Measurements from ENCODE around the gene OSBPL10.

The OSBPL10 gene

DNA sequence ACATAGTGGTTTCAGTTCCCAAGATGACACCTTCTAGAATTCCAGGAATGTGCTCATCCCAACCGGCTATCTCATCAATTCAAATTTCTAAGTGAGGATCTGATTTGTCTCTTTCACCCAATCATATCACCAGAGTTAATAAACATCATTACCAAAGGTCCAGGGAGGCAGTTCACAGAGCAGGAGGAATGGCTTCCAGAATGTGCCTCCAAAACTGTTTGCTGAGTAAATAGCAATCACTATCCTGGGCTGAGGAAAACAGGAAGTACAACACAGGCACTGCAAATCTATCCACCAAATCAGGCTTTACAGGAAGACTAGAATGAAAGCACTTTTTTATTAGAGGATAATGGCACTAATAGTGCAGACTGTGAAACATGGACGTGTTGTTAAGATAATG, 61.5 kb downstream of the OSBPL10 start:
- no peak for DNase-seq

DNA sequence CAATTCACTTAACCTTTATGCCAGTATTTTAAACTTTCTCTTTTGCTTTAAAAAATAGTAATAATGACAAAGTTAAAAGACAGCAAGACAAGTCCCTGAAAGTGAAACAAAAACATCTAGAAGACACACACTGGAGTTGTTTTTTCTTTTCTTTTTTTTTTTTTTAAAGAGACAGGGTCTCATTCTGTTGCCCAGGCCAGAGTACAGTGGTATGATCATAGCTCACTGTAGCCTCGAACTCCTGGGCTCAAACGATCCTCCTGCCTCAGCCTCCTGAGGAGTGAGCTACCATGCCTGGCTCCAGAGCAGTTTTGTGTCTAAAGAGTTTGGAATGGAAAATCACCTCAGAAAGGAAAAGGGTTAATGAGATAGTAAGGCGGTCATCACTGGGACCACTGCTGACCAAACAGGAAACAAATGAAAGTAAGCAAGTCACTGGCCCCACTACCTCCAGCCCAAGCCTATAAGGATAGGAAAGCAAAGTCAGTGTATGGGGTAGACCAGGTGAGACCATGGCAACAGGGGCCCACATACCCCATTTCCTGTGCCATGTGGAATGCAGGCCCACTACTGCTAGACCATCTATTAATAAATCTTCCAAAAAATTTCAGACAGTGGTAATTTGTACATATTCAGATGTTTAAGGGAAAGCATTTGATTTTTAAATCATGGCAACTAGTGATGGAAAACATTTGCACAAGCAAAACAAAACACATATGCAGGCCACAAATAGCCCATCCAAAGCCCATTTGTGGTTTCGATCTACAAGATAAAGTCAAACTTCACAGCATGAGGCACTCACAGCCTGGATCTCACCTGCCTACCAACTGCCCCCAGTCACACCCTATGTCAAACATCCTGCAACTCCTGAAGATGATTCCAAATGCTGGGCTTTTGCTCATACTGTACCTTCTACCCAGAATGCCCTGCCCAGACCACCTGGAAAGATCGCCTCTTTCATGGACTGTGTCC, 62.6 kb downstream of the OSBPL10 start:
- DNase-seq, result no peak

DNA sequence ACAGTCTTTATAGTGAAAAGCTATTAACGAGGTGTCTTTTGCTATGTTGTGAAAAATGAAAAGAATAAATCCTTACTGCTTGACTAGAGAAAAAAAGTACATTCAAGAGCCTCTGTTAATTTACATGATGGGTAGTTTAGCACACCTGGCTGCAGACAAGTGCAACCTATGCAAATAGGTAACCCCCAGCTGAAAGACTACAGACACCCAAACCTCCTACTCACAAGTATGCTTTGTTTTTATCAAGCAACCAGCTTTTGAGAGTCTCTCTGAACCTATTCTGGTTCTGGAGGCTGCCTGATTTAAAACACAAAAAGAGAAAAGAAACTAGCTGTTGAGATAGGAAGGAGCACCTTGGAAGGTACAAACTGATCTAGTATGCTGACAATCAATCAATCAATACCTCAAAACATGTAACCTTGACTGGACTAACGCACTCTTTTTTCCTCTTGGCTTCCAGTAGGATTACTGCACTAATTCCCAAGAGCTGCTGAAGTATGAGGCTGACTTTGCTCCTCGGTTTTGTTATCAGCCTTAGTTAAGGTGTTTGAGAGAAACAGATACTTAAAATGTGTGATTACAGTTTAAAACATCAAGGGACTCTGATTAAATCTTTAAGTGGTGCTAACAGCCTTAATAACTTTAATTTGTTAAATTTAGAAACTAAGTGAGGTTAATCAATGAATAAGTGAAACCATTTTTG, 63.6 kb downstream of the OSBPL10 start:
- no peak for DNase-seq

DNA sequence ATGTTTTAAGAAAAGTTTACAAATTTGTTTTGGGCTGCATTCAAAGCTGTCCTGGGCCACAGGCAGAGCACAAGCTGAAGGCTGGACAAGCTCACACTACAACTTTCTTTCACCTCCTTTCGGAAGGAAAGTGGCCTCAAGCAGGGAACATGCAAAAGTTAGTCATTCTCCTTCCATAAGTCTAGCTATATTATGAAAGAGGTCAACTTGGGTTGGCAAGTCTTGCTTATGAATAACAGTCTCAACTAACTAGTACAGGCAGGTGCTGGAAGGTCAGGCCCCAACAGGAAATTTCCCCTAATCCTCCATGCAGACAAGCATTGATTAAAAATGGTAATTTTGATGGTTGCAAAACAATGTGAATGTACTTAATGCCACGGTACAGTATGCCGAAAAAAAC, 69.4 kb downstream of the OSBPL10 start:
- no peak for DNase-seq

DNA sequence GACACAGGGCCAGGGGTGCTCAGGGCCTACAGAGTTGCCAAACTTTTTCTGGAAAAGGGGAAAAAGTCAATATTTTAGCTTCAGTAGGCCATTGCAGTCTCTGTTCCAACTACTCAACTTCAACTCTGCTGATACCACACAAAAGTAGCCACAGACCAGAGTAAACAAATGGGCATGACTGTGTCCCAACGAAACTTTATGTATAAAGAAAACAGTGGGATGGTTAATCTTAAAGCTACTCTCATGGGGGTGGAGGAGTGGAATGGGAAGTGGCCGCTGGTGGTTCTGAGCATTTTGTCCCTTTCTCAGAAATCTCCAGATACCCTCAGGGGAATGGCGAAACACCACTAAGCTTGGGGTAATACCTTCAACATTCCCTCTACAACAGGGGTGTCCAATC, 69.9 kb downstream of the OSBPL10 start:
- DNase-seq, result no peak

DNA sequence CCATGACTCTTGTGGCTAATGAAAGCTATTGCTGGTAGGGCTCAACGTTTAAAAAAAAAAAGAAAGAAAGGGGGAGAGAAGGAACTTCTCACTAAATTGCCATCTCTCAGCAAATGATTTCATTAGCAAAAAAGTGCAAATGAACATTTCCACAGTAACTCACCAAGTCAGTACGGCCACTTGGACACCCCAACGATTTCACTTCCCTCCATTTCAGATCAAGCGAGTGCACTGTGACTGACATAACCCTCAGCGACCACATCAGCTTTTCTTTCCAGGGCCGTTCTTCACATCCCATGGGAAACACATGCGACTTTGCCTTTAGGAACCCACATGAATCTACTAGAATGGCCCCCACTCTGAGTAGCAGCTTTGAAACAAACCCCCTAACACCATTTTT, 71.6 kb downstream of the OSBPL10 start:
- DNase-seq, result no peak

DNA sequence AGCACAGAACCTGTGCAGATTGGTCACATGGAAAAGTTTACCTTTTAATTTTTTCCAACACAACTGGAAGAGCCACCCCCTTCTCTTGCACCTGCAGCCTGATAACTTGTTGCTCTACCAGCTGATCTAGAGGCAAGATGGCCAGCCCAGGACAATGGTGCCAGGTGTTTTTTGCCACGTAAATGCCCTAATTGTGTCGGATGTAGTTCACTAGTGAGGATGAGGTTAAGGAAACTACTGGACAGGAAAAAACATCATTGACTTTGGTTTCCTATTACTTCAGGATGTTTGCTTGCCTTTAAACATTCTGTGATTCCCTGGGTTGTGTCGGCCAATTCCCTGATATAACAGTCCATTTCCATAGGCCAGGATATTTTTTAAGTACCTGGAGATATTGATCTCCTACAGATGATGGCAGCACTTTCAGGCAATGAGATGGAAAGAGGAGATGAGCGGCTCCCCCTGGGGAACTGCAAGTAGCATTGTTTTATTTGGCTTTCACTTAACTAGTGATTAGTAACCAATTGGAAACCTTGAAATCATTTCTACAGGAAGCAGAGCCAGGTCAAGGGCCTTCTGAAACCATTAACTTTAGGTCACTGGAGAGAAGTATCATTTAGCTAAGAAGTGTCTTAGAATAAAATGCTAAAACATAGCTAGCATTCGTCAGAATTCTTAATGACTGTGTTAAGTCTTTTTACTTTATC, 72.5 kb downstream of the OSBPL10 start:
- no peak for DNase-seq

DNA sequence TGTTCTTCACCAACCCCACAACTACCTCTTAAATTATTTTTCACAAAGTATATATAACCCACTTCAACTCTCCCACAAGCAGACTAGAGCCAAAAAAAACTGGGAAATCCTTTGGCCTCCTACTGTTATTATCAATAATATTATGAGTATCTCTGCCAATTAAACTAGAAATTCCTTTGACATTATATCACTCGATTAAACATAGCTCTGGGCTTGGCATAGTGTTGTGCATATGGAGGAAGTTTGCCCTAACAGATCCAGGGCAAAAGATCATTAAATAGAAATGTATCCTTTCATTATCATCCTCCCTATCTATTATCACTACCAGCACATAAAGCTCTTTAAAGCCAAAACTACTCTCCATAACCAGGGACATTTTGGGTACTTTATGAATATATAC, 74.9 kb downstream of the OSBPL10 start:
- no peak for DNase-seq

DNA sequence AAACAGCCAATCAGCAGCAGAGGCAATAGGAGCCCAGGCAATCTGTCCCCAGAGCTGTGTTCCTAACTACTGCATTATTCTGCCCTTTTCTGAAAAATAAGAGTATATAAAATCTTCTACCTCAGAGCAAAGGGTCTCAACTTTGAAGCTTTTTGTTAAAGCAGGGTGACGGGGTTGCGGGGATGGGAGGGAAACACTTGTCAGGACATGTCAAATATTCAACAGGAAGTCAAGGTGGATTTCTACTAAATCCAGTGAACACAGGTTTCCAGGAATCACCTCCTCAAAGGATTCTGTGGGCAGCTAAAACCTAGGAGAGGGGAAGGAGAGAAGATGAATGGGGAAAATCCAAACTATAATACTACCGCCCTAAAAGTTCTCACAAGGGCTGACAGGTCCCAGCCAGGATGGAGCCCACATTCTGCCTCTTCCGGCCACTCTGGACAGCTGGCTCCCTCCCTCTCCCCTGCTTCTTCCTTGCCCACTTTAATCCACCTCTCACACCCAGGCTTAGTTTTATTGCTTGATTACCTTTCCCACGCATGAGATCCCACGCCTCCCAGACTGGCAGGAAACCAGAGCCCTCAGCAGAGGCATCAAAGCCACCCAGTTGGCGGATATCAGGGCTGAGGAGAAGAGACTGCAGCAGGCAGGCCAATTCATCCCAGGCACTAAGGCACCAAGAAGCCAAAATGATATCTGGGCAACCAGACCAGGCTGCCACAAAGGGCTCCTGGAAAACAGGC, 77.2 kb downstream of the OSBPL10 start:
- DNase-seq, result no peak

DNA sequence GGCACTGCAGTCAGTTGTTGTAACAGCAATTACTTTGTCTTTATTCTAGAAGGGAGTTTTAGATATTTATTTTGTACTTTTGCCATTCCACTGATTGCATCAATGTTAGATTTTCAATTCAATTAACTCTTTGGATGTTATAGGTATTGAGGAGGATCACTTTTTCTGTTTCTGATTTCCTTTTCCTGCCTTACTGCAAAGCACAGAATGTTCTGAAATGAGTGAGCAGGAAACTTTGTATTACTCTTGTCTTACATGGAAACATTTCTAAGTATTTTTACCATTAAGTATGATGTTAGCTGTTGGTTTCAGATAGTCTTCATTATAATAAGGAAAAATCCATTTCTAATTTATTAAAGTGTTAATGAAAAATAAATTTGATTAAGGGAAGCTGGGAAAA, 80.5 kb downstream of the OSBPL10 start:
- no peak for DNase-seq

DNA sequence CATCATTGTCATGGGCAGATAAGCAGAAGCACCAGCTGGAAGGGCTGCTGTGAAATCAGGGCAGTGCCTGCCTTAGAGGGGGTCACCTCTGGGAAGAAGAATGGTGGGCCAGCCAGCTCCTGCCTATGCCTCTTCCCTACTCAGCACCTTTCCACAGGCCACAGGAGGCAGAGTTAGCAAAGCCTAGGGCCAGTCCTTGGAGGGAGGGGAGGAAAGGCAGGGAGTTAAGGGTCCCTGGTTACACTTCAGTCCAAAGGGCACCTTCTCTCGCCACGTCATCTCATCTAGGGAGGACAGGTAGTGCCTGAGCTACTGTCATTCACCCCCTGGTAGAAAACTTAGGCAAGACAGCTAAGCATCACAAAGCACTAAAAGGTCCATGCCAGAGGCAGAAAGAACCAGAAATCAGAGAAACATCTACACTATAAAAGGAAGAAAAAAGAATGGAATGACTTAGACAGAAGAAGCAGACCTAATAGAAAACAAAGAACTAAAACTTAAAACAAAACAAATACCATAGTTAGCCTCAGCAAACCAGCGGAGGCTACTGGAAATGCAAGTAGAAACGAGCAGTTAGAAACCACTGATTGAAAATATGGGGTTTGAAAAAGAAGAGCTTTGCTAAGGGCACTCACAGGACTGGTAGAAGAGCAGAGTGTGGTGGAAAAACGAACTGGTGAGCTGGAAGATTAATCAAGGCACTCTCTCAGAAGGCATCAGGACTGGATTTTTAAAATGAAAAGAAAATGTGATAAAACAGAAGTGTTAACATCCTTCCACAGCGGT, 84.2 kb downstream of the OSBPL10 start:
- no peak for DNase-seq

DNA sequence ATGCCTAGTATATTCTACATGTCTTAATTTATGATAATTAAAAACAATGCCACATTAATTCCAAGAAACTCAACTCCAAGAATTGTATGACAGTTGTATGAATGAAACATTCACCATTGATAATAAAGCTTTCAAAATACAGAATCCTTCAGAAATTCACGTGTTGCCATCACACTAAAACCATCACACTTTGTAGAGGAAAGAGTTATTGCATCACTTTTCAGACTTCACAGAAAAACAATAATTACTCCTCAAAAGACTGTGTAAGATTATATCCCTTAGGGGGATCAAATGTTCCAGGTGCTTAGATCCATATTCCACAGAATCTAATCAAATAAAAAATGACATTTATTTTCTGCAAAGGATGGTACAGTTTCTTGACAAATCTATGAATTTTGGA, 85.0 kb downstream of the OSBPL10 start:
- DNase-seq, result no peak

DNA sequence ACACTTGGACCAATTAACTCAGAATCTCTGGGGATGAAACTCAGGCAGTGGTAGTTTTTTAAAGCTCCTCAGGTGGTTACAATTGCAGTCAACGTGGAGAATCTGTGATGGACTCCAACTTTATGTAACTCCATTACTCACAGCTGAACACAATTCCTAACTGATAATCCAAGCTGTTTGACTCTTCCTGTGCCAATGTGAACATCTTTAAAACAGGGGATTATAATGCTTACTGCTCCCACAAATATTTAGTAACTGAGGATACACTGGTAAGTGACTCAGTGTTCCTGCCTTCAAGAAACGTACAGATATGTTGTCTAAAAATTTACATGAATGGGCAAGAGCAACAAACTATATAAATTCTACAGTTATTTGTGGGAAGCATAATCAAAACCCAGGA, 85.6 kb downstream of the OSBPL10 start:
- DNase-seq, result no peak

DNA sequence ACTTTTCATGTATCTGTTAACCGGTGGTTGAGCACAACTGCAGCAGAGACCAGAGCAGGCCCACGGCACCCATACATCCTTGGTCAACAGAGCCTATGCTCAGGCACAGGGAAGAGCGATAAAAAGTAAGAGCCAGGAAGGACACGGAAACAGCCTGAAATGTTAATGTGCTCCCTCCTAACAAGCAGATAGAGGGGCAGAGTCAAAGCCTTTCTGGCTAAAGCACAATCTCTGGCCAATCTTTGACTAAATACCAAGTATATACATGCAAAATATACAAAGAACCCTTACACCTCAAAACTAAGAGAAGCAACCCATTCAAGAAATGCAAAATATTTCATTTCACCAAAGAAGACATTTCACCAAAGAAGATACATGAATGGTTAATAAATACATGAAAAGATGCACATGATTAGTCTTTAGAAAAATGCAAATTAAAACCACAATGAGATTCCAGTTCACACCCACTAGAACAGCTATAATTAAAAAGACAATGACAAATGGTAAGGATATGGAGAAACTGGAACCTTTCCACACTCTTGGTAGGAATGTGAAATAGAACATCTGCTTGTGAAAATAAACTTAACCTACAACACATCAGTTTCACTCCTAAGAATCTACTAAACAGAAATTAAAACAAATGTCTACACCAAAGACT, 88.0 kb downstream of the OSBPL10 start:
- DNase-seq, result no peak

DNA sequence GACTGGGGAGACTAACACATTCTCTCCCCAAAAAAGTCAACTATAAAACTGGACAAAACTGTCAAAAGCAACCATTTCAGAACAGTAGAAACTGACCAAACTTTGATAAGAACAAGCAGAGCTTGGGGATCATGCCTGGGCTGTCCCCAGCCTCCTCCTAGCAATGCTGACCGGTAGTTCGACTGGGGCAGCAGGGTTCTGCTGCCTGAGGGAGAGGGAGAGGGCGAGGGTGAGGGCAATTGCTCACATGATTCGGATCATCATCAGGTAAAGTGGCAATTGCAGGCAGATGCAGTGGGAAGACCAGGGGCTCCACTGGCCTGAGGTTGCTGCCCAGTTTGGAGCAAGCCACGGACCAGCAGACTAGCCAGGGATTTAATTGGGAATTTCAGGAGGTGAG, 88.6 kb downstream of the OSBPL10 start:
- DNase-seq, result no peak

DNA sequence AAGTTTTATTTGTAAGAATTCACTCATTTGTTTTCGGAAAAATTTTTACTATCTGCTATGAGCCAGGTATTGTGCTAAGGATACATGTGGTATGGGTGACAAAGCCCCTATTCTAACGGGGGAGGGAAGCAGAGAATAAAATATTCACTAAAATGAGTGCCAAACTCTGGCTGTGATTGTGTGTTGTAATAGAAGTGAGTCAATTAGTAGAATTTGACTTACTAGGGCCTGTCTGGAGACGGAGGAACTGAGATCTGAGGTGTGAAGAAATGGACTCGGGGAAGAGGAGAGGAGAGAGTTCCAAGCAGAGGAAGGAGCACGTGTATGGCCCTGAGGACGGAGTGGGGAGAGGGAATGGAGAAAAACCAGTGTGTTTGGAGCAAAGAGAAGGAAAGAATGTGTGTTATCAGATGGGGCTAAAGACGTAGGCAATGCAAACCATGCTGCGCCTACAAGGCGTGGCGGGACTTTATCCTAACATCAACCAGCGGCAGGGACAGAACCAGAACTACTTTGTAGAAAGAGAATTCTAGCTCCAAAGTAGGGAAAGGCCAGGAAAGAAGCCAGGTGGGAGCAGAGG, 89.1 kb downstream of the OSBPL10 start:
- no peak for DNase-seq

DNA sequence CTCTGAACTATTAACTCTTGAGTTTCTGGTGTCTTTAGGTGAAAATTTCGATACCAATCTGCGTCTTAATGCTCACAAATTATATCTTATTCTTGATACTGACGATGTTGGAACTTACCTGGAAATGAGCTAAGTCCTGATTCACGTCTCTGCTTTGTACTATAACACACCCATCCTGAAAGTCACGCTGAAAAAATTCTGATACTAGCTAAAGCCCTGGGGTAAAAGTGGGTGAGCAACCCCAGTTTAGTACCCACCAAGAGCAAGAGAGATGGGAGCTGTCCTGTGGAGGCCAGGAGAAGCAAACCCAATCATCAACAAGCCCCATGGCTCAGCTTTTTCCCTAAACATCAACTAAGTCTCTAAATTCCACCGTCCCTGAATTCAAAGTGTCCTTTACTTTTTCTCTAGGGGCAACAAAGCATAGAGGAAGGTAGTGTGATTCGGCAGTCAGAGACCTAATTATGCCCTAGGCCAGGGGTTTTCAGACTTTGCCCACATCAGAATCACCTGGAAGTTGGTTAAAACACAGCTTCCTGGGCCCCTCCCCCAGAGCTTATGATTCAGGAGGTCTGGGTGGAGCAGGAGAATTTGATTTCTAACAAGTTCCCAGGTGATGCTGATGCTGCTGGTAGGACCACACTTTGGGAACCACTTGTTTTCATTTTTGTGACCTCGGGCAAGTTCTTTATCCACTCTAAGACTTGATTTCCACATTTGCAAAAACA, 90.2 kb downstream of the OSBPL10 start:
- DNase-seq, result no peak

DNA sequence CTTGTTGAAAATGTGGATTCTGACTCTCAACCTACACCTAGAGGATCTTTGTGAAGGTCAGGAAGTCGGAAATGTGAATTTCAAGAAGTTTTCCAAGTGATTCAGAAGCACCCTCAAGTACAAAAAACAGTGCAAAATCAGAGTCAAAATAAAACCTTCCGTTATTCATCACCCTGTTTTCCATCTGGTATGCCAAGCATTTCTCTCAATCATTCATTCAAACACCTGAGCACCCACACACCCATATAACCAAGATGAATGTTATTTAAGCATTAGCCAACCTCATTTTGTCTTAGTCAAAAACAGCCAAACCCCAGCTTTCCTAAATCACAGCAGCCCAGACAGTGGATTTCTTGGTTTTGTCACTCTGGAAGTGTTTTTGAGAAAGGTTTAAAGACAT, 91.1 kb downstream of the OSBPL10 start:
- no peak for DNase-seq

DNA sequence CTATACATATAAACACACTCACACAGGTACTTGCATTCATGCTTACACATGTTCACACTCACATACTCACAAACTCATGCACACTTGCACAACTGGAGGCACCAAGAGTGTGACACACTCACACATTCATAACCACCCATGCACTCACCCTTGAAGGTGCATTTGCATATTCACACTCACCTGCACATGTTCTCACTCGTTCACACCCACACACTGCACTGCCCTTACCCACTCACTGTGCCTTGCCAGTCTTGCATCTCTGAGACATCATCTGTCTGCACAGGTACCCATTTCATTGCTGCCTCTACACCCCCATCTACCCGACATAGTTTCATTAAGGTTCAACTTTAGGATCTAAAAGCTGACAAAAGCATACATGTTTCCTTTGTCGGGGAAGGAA, 95.8 kb downstream of the OSBPL10 start:
- DNase-seq, result no peak

DNA sequence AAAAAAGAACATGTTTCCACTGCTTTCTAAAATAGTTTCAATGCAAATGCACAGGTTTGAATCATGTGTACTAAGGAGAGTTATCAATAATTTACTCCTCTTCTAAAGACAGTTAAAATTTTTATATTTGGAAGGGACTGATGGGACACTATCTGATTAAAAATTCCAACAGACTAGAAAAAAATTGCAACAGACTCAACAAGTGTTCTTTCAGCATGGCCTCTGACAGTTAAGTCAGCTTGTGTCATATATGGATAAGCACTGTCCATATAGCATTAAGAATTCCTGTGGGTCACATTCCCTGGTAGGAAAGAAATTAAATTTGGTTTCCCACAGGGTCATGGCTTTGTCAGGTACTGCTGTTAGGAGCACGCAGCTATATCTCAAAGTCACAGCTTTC, 96.8 kb downstream of the OSBPL10 start:
- DNase-seq, result no peak
